HEK293 (cell line): ENCODE measurements around the gene LAMC2.

Experiments
- CTCF ChIP-seq: fragments of 450-650 bp; formaldehyde crosslinking; IDR thresholded peaks from 2 replicates; pipeline ENCODE4 v1.5.1; 2016; ENCODE audit warnings: missing biosample characterization, missing genetic modification characterization
- ZFP37 ChIP-seq: fragments of 450-650 bp; formaldehyde crosslinking; IDR thresholded peaks from 2 replicates; pipeline ENCODE4 v1.5.1; 2016; ENCODE audit warnings: missing biosample characterization, missing genetic modification characterization

GRCh38 chr1:183175631-183176030 lies 10.4 kb upstream of the LAMC2 start:
- TF ChIP-seq ZFP37 (tag by site-specific recombination) (no peak), CTCF (tag by site-specific recombination) (no peak)
